Muscle layer of colon (tissue), 2 donors: ENCODE results near the gene SARM1.

Experiments used
- H3K27ac ChIP-seq: one replicate; pipeline ENCODE4 v1.7.0; 2013; ENCODE audit warnings: low read depth, mild to moderate bottlenecking, low read length, moderate library complexity
- H3K27me3 ChIP-seq, 2 donors: one replicate each; pipeline ENCODE4 v1.7.0; 2013; ENCODE audit warnings: low read length in 2 of 2, mild to moderate bottlenecking in 2 of 2; ENCODE audit not compliant: insufficient read depth in 2 of 2, control insufficient read depth in 1 of 2
- H3K36me3 ChIP-seq: one replicate; pipeline ENCODE4 v1.7.0; 2013; ENCODE audit warnings: mild to moderate bottlenecking, low read length; ENCODE audit not compliant: insufficient read depth
- H3K4me1 ChIP-seq: one replicate; pipeline ENCODE4 v1.7.0; 2013; ENCODE audit warnings: mild to moderate bottlenecking, low read length; ENCODE audit not compliant: insufficient read depth
- H3K4me3 ChIP-seq, 2 donors: one replicate each; pipeline ENCODE4 v1.7.0; 2013; ENCODE audit warnings: low read length in 2 of 2, low read depth in 1 of 2, mild to moderate bottlenecking in 1 of 2, moderate library complexity in 1 of 2
- H3K9ac ChIP-seq: one replicate; pipeline ENCODE4 v1.7.0; 2013; ENCODE audit warnings: low read length
- H3K9me3 ChIP-seq: one replicate; pipeline ENCODE4 v1.7.0; 2013; ENCODE audit warnings: mild to moderate bottlenecking, low read length
- donor health status: abdominal sarcoma.
- donor health status: Adenocarcinoma of cecum.

SARM1 gene

DNA sequence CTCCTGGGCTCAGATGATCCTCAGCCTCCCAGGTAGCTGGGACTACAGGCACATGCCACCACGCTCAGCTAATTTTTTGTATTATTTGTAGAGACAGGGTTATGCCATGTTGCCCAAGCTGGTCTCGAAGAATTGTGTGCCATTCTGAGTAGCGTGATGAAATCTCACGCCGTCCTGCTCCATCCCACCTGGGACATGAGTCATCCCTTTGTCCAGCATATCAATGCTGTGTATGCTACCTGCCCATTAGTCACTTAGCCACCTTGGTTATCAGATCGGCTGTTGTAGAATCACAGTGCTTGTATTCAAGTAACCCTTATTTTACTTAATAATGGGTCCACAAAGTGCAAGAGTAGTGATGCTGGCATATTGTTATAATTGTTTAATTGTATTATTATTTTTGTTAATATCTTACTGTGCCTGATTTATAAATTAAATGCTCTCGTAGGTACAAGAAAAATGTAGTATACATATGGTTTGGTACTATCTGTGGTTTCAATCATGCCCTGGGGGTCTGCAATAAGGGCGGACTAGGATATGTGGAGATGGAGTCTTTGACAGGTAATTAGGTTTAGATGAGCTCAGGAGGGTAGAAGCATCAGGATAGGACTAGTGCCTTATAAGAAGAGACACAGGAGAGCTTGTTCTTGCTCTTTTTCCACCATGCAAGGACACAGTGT, 75.4 kb downstream of the SARM1 start:
- Histone ChIP-seq H3K4me3 (no peak overlapping the region), H3K27me3 (no peaks in the 10 kb centered on the region), H3K27ac (no peak overlapping the region), H3K4me1 (no peaks in the 10 kb centered on the region), H3K9me3 (no peaks in the 10 kb centered on the region), H3K9ac (no peak overlapping the region), H3K36me3 (no peaks in the 10 kb centered on the region)

DNA sequence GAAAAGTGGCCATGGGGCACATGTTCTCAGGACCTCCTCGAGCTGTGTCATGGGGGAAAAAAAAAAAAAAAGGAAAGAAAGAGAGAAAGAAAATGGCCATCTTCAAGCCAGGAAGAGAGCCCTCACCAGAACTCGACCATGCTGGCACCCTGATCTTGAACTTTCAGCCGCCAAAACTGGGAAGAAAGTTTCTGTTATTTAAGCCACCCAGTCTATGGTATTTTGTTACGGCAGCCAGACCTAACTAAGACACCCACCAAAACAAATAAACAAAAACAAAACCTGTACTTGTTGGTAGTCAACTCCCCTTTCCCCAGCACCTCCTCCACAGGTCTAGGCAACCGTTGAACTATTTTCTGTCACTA, 75.9 kb downstream of the SARM1 start:
- Histone ChIP-seq H3K4me3 (no peak overlapping the region), H3K36me3 (no peaks in the 10 kb centered on the region), H3K27ac (no peak overlapping the region), H3K27me3 (no peaks in the 10 kb centered on the region), H3K9ac (no peak overlapping the region), H3K9me3 (no peaks in the 10 kb centered on the region), H3K4me1 (no peaks in the 10 kb centered on the region)

DNA sequence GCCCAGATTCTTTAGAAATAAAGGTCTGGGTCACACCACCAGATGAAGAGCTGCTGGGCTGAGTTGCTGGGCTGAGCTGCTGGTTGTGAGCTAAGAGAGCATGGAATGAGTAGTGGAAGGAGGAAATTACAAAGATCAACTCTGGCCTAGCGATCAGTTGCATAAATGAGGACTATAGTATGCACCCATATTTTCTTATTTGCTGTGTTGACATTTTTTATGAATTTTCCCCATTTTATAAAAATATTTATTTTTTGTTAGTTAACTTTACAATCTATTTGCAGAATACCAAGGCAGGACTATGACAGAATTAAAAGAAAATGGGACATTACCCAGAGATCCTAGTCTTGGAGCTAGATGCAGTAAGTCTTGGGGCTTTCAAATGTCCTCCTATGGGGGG, 78.4 kb downstream of the SARM1 start:
- no peak overlapping the region for H3K4me3 ChIP-seq
- H3K27ac ChIP-seq: no peak overlapping the region
- H3K9ac ChIP-seq: no peak overlapping the region
- no peaks in the 10 kb centered on the region for H3K9me3 ChIP-seq
- H3K36me3 ChIP-seq: no peaks in the 10 kb centered on the region
- H3K27me3 ChIP-seq: no peaks in the 10 kb centered on the region
- no peaks in the 10 kb centered on the region for H3K4me1 ChIP-seq
